ENCODE data around the gene FOLR3. TPM values are rescaled to one million over a fixed set of nuclear protein-coding genes. Genes with fewer than 3 reads are reported as not detected.
A peak's percentile ranks its signal among the peaks of the same experiment; 100 is the strongest.
"Not testable (repeated sequence)": the region's sequence is repeated elsewhere in the genome, so short reads cannot be mapped to it uniquely, and the experiment has no call there.

FOLR3 gene
- polyA plus RNA-seq, 1 donor (not counting 4 experiments of a cell fraction or from before 2014, with no cell fraction given), result 21.0 TPM

- TF ChIP-seq EZH2 (IDR thresholded peaks at IDR 0.05; ENCODE audit: low read length) (no peak), CTCF (optimal IDR thresholded peaks at IDR 0.05 in 1 of 3, IDR thresholded peaks at IDR 0.05 in 1 of 3, conservative IDR thresholded peaks at IDR 0.05 in 1 of 3; ENCODE audit: extremely low read depth in 1 of 3, insufficient read depth in 2 of 3, low read length in 3 of 3) (no peak)
- no peak for FAIRE-seq
- dilution Hi-C loops (cut with MboI; ENCODE audit: extremely low pct_ligation_motif_present, low sequenced_read_pairs), result no loop called here
Measured at GRCh38 chr11:72160319-72160718, 24.8 kb downstream of the FOLR3 start.

GRCh38 chr11:72162891-72163492, 27.5 kb downstream of the FOLR3 start:
- H3K9me3 ChIP-seq (ENCODE audit: control insufficient read depth, low read depth, low read length), result no peaks in the 10 kb centered on the region
- H3K9me1 ChIP-seq (ENCODE audit: control insufficient read depth, extremely low read depth, insufficient read depth, low read length), result no peaks in the 10 kb centered on the region
- FAIRE-seq, result no peak
- H3K4me2 ChIP-seq (ENCODE audit: control insufficient read depth, extremely low read depth, insufficient read depth, low read depth, low read length), result peak overlapping the region; percentile 58
- TF ChIP-seq CTCF (optimal IDR thresholded peaks at IDR 0.05 in 1 of 3, IDR thresholded peaks at IDR 0.05 in 1 of 3, conservative IDR thresholded peaks at IDR 0.05 in 1 of 3; ENCODE audit: extremely low read depth in 1 of 3, insufficient read depth in 2 of 3, low read length in 3 of 3) (no peak), EZH2 (IDR thresholded peaks at IDR 0.05; ENCODE audit: low read length) (no peak)
- no peaks in the 10 kb centered on the region for H3K27me3 ChIP-seq (ENCODE audit: control insufficient read depth, extremely low read depth, insufficient read depth, low read length)
- H3K4me3 ChIP-seq (ENCODE audit: control insufficient read depth in 2 of 3, extremely low read depth in 1 of 3, insufficient read depth in 2 of 3, low read depth in 1 of 3, low read length in 3 of 3), result peak overlapping the region in 1 of 3 experiments; percentile 34
- no peaks in the 10 kb centered on the region for H3K79me2 ChIP-seq (ENCODE audit: control insufficient read depth, insufficient read depth, low read length)
- peak overlapping the region; percentile 28 for H3K9ac ChIP-seq (ENCODE audit: control insufficient read depth, extremely low read depth, insufficient read depth, low read length)
- no peaks in the 10 kb centered on the region for H3K36me3 ChIP-seq (ENCODE audit: control insufficient read depth in 2 of 2, extremely low read depth in 1 of 2, insufficient read depth in 2 of 2, low read length in 2 of 2)
- H3K27ac ChIP-seq (ENCODE audit: control insufficient read depth, insufficient read depth, low read length), result peak overlapping the region; percentile 8
- dilution Hi-C loops (cut with MboI; ENCODE audit: extremely low pct_ligation_motif_present, low sequenced_read_pairs), result no loop called here
- H3K4me1 ChIP-seq (ENCODE audit: control insufficient read depth, extremely low read depth, insufficient read depth, low read length), result peaks cover 5% of the 10 kb centered on the region
- no peak for DNase-seq (ENCODE audit: low read depth, low spot score)
- no peaks in the 10 kb centered on the region for H4K20me1 ChIP-seq (ENCODE audit: control insufficient read depth, extremely low read depth, insufficient read depth, low read length)
- peak overlapping the region; percentile 49 for H2AFZ ChIP-seq (ENCODE audit: control insufficient read depth, low read length)

More at GRCh38 chr11:72160319-72160718, 24.8 kb downstream of the FOLR3 start:
- no peak overlapping the region for H3K9ac ChIP-seq (ENCODE audit: control insufficient read depth, extremely low read depth, insufficient read depth, low read length)
- H2AFZ ChIP-seq (ENCODE audit: control insufficient read depth, low read length), result no peak overlapping the region
- no peak overlapping the region for H3K4me2 ChIP-seq (ENCODE audit: control insufficient read depth, extremely low read depth, insufficient read depth, low read depth, low read length)
- no peak overlapping the region for H3K27ac ChIP-seq (ENCODE audit: control insufficient read depth, insufficient read depth, low read length)
- peaks cover 5% of the 10 kb centered on the region for H3K4me1 ChIP-seq (ENCODE audit: control insufficient read depth, extremely low read depth, insufficient read depth, low read length)
- no peak overlapping the region for H3K4me3 ChIP-seq (ENCODE audit: control insufficient read depth in 2 of 3, extremely low read depth in 1 of 3, insufficient read depth in 2 of 3, low read depth in 1 of 3, low read length in 3 of 3)
- DNase-seq (ENCODE audit: low read depth, low spot score), result no peak
- H3K9me3 ChIP-seq (ENCODE audit: control insufficient read depth, low read depth, low read length), result no peaks in the 10 kb centered on the region
- no peaks in the 10 kb centered on the region for H4K20me1 ChIP-seq (ENCODE audit: control insufficient read depth, extremely low read depth, insufficient read depth, low read length)
- no peaks in the 10 kb centered on the region for H3K9me1 ChIP-seq (ENCODE audit: control insufficient read depth, extremely low read depth, insufficient read depth, low read length)
- H3K79me2 ChIP-seq (ENCODE audit: control insufficient read depth, insufficient read depth, low read length), result no peaks in the 10 kb centered on the region
- H3K27me3 ChIP-seq (ENCODE audit: control insufficient read depth, extremely low read depth, insufficient read depth, low read length), result no peaks in the 10 kb centered on the region
- H3K36me3 ChIP-seq (ENCODE audit: control insufficient read depth in 2 of 2, extremely low read depth in 1 of 2, insufficient read depth in 2 of 2, low read length in 2 of 2), result no peaks in the 10 kb centered on the region

GRCh38 chr11:72164187-72164586, 28.7 kb downstream of the FOLR3 start:
- H3K4me2 ChIP-seq (ENCODE audit: control insufficient read depth, extremely low read depth, insufficient read depth, low read depth, low read length); H3K27ac ChIP-seq (ENCODE audit: control insufficient read depth, insufficient read depth, low read length); dilution Hi-C loops (cut with MboI; ENCODE audit: extremely low pct_ligation_motif_present, low sequenced_read_pairs): not testable (repeated sequence)

GRCh38 chr11:72169046-72169555, 33.6 kb downstream of the FOLR3 start:
- H3K27me3 ChIP-seq (ENCODE audit: control insufficient read depth, extremely low read depth, insufficient read depth, low read length); H3K27ac ChIP-seq (ENCODE audit: control insufficient read depth, insufficient read depth, low read length); H3K79me2 ChIP-seq (ENCODE audit: control insufficient read depth, insufficient read depth, low read length); FAIRE-seq; H4K20me1 ChIP-seq (ENCODE audit: control insufficient read depth, extremely low read depth, insufficient read depth, low read length); H3K9me1 ChIP-seq (ENCODE audit: control insufficient read depth, extremely low read depth, insufficient read depth, low read length); H3K4me2 ChIP-seq (ENCODE audit: control insufficient read depth, extremely low read depth, insufficient read depth, low read depth, low read length); DNase-seq (ENCODE audit: low read depth, low spot score); H3K36me3 ChIP-seq (ENCODE audit: control insufficient read depth in 2 of 2, extremely low read depth in 1 of 2, insufficient read depth in 2 of 2, low read length in 2 of 2); H3K4me3 ChIP-seq (ENCODE audit: control insufficient read depth in 2 of 3, extremely low read depth in 1 of 3, insufficient read depth in 2 of 3, low read depth in 1 of 3, low read length in 3 of 3); H3K9ac ChIP-seq (ENCODE audit: control insufficient read depth, extremely low read depth, insufficient read depth, low read length); H3K9me3 ChIP-seq (ENCODE audit: control insufficient read depth, low read depth, low read length); dilution Hi-C loops (cut with MboI; ENCODE audit: extremely low pct_ligation_motif_present, low sequenced_read_pairs); H2AFZ ChIP-seq (ENCODE audit: control insufficient read depth, low read length): not testable (repeated sequence)
- H3K4me1 ChIP-seq (ENCODE audit: control insufficient read depth, extremely low read depth, insufficient read depth, low read length), result peaks cover 19% of the 10 kb centered on the region

More at GRCh38 chr11:72164187-72164586, 28.7 kb downstream of the FOLR3 start:
- not testable (repeated sequence) for H3K27me3 ChIP-seq (ENCODE audit: control insufficient read depth, extremely low read depth, insufficient read depth, low read length); H3K4me3 ChIP-seq (ENCODE audit: control insufficient read depth in 2 of 3, extremely low read depth in 1 of 3, insufficient read depth in 2 of 3, low read depth in 1 of 3, low read length in 3 of 3); H3K9me3 ChIP-seq (ENCODE audit: control insufficient read depth, low read depth, low read length); H2AFZ ChIP-seq (ENCODE audit: control insufficient read depth, low read length); FAIRE-seq; H3K9ac ChIP-seq (ENCODE audit: control insufficient read depth, extremely low read depth, insufficient read depth, low read length); DNase-seq (ENCODE audit: low read depth, low spot score); H3K9me1 ChIP-seq (ENCODE audit: control insufficient read depth, extremely low read depth, insufficient read depth, low read length); H4K20me1 ChIP-seq (ENCODE audit: control insufficient read depth, extremely low read depth, insufficient read depth, low read length); H3K79me2 ChIP-seq (ENCODE audit: control insufficient read depth, insufficient read depth, low read length); H3K36me3 ChIP-seq (ENCODE audit: control insufficient read depth in 2 of 2, extremely low read depth in 1 of 2, insufficient read depth in 2 of 2, low read length in 2 of 2); H3K4me1 ChIP-seq (ENCODE audit: control insufficient read depth, extremely low read depth, insufficient read depth, low read length)

All from keratinocyte (primary cell).